K562 (cell line): ENCODE data around the gene TDRKH. TPM values are rescaled to one million over a fixed set of nuclear protein-coding genes. Genes with fewer than 3 reads are reported as not detected.
A peak's percentile ranks its signal among the peaks of the same experiment; 100 is the strongest.

Experiments used
- ATAC-seq: fragments of 200-7000 bp; cut with Tn5 transposase; 3 replicates; pipeline ENCODE4 v1.9.1; 2020; ENCODE audit warnings: moderate library complexity
- BruUV-seq: library from RNA; stranded (reverse); fragments of 400-500 nt; replicated peaks from 2 replicates; lab custom pipeline; 2021; lab: Mats Ljungman, UMichigan
- CTCF ChIA-PET: fragments of 300-600 bp; formaldehyde crosslinking; extraction: SDS; loops from one replicate; lab custom pipeline; 2021; ENCODE audit warnings: low intra/inter-chr PET ratio; lab: Yijun Ruan, JAX
- POLR2A ChIA-PET: fragments of 300-600, 350-650 bp; sonication (Branson Sonifier 250); formaldehyde crosslinking; extraction: SDS; loops from one replicate; lab custom pipeline; 2021; ENCODE audit warnings: antibody characterized with exemption, inconsistent platforms; lab: Yijun Ruan, JAX
- DNase-seq, 4 experiments: peaks; one replicate each; pipeline versions ENCODE4 v3.0.0 to v3.0.0-alpha.2; 2011 to 2018; ENCODE audit warnings: low spot score in 3 of 4, mixed read lengths in 3 of 4; ENCODE audit errors: extremely low read depth in 1 of 4
- FAIRE-seq: peaks from 2 replicates; lab custom pipeline; 2011; peaks lifted over from hg19 to GRCh38; lab: Jason Lieb, UNC
- H2AFZ ChIP-seq: 2 replicates; pipeline ENCODE4 v1.6.0; 2011; ENCODE audit warnings: low read depth, low read length, control low read depth, inconsistent platforms
- H3K27ac ChIP-seq: fragments of 200-600 bp; 3 replicates; pipeline ENCODE4 v1.8.0; 2011; ENCODE audit warnings: low read depth, mild to moderate bottlenecking, control low read depth, inconsistent platforms, low read length, moderate library complexity, mixed read lengths; ENCODE audit errors: extremely low read depth
- H3K27me3 ChIP-seq, 2 experiments: fragments of 300-600 bp in 1 of 2; 2 replicates in 1 of 2; 3 replicates in 1 of 2; pipeline versions ENCODE4 v1.6.0 to v1.8.0; 2011; ENCODE audit warnings: inconsistent platforms in 2 of 2, low read length in 2 of 2, mild to moderate bottlenecking in 1 of 2, mixed read lengths in 1 of 2, moderate library complexity in 1 of 2; ENCODE audit not compliant: control insufficient read depth in 2 of 2, insufficient read depth in 2 of 2
- H3K36me3 ChIP-seq: fragments of 300-600 bp; 3 replicates; pipeline ENCODE4 v1.8.0; 2011; ENCODE audit warnings: mild to moderate bottlenecking, low read length, inconsistent platforms; ENCODE audit not compliant: control insufficient read depth, insufficient read depth
- H3K4me1 ChIP-seq, 2 experiments: fragments of 200-600 bp in 1 of 2; replicated peaks in 1 of 2; 2 replicates in 1 of 2; 3 replicates in 1 of 2; pipeline versions ENCODE4 v1.5.1 to v1.8.0; 2011; ENCODE audit warnings: inconsistent platforms in 2 of 2, low read length in 2 of 2, mild to moderate bottlenecking in 1 of 2, mixed read lengths in 1 of 2, moderate library complexity in 1 of 2; ENCODE audit not compliant: control insufficient read depth in 2 of 2, insufficient read depth in 2 of 2
- H3K4me2 ChIP-seq: 2 replicates; pipeline ENCODE4 v1.6.1; 2011; ENCODE audit warnings: low read length, control low read depth, inconsistent platforms, mixed read lengths; ENCODE audit not compliant: insufficient read depth
- H3K4me3 ChIP-seq: fragments of 200-600 bp; sonication (generic), shearing (Covaris generic); 2 replicates; pipeline ENCODE4 v1.5.1; 2016; ENCODE audit warnings: control low read depth, inconsistent platforms
- H3K79me2 ChIP-seq: fragments of 200-600 bp; 3 replicates; pipeline ENCODE4 v1.8.0; 2011; ENCODE audit warnings: low read length, inconsistent platforms; ENCODE audit not compliant: control insufficient read depth, insufficient read depth
- H3K9ac ChIP-seq, 2 experiments: 2 replicates each; pipeline versions ENCODE4 v1.6.0 to v1.6.1; 2011; ENCODE audit warnings: low read depth in 2 of 2, low read length in 2 of 2, control low read depth in 1 of 2, inconsistent platforms in 1 of 2, mild to moderate bottlenecking in 1 of 2, mixed read lengths in 1 of 2; ENCODE audit not compliant: insufficient read depth in 1 of 2
- H3K9me1 ChIP-seq: one replicate; pipeline ENCODE4 v1.6.0; 2011; ENCODE audit warnings: inconsistent platforms, mild to moderate bottlenecking, low read length, moderate library complexity; ENCODE audit not compliant: control insufficient read depth, insufficient read depth
- H3K9me3 ChIP-seq: replicated peaks from 2 replicates; pipeline ENCODE4 v1.5.1; 2011; ENCODE audit warnings: low read depth, low read length, inconsistent platforms; ENCODE audit not compliant: control insufficient read depth, insufficient read depth
- H4K20me1 ChIP-seq: replicated peaks from 2 replicates; pipeline ENCODE4 v1.6.1; 2011; ENCODE audit warnings: low read length, inconsistent platforms, mixed read lengths; ENCODE audit not compliant: control insufficient read depth, insufficient read depth
- MCM7 ChIP-seq, 2 experiments: fragments of 450-650 bp; IDR thresholded peaks; 2 replicates each; pipeline ENCODE4 v1.6.1; 2016 to 2018
- NRF1 ChIP-seq, 2 experiments: fragments of 450-650 bp; IDR thresholded peaks in 1 of 2; conservative IDR thresholded peaks in 1 of 2; 2 replicates each; pipeline ENCODE4 v1.6.1; 2014; ENCODE audit warnings: mild to moderate bottlenecking in 2 of 2
- SMAD2 ChIP-seq: fragments of 150-350 bp; IDR thresholded peaks from 2 replicates; pipeline ENCODE4 v1.6.1; 2014; ENCODE audit warnings: low read depth, mild to moderate bottlenecking, low read length
- ZNF586 ChIP-seq: fragments of 450-650 bp; formaldehyde crosslinking; conservative IDR thresholded peaks from 2 replicates; pipeline ENCODE4 v1.4.0; 2020; ENCODE audit warnings: mild to moderate bottlenecking, moderate library complexity
- WGBS: fragments of 100-300 bp; shearing (Covaris generic); methylation state at CpG from one replicate; pipeline ENCODE4 v1.1.6; 2016; ENCODE audit warnings: low coverage, mixed read lengths; ENCODE audit not compliant: insufficient coverage; ENCODE audit errors: missing lambda C conversion rate; 5-methylcytosine and 5-hydroxymethylcytosine counted together
- in situ Hi-C: fragments of 300-500 bp; cut with MboI; formaldehyde crosslinking; loops from 4 replicates; pipeline ENCODE4 v1.15.0; 2018; ENCODE audit warnings: inconsistent platforms, mixed read lengths
- intact Hi-C: fragments of 100-400 bp; cut with micrococcal nuclease; formaldehyde crosslinking; loops from 2 replicates; pipeline ENCODE4 v1.14.2; 2022
- polyA plus RNA-seq, 8 experiments: library from polyadenylated mRNA; depleted of rRNA in 4 of 8; stranded (reverse) in 5 of 8; unstranded in 3 of 8; fragments of >200 nt; fragmentation: Nextera tagmentation in 2 of 8; fragmentation: Illumina TruSeq in 1 of 8; extraction: Ambion mirVana in 2 of 8; extraction: Trizol in 1 of 8; gene quantifications; 2 replicates each; pipeline versions ENCODE4 v1.2.1 to v1.2.3, GENCODE V29; 2011 to 2014; ENCODE audit warnings: inconsistent platforms in 1 of 8, missing spikeins in 1 of 8
- total RNA-seq, 7 experiments: library from RNA; depleted of rRNA in 6 of 7; stranded (reverse); fragments of >200 nt in 6 of 7; fragmentation: Illumina TruSeq in 2 of 7; extraction: Trizol in 2 of 7; gene quantifications; 2 replicates each; pipeline versions ENCODE4 v1.2.1 to v1.2.3, GENCODE V29; 2011 to 2021; ENCODE audit warnings: low replicate concordance in 1 of 7
- TF ChIP-seq, protein P1 (sequence below): fragments of 450-650 bp; IDR thresholded peaks from 2 replicates; pipeline ENCODE4 v1.6.1; 2018; ENCODE audit warnings: mild to moderate bottlenecking, low read depth; ENCODE audit not compliant: partially characterized antibody
- TF ChIP-seq, protein P2 (sequence below): fragments of 250-450 bp; sonication (Bioruptor Pico); IDR thresholded peaks from 2 replicates; pipeline ENCODE4 v1.4.0; 2020

Gene TDRKH
- total and polyA plus RNA-seq, 9 of the 15 experiments (the other 6 are each of a cell fraction or from before 2014, with no cell fraction given), result 4.3 to 21.3 (median 8.4) TPM

GRCh38 chr1:151816548-151817352 lies 26.4 kb upstream of the TDRKH start:
- no peak for DNase-seq
- Histone ChIP-seq H3K9me1 (no peaks in the 10 kb centered on the region), H3K79me2 (no peaks in the 10 kb centered on the region), H3K4me2 (no peak overlapping the region), H3K4me3 (no peak overlapping the region), H3K27me3 (peaks cover 64 to 80% of the 10 kb centered on the region in 2 experiments), H2AFZ (no peak overlapping the region), H3K36me3 (no peaks in the 10 kb centered on the region), H3K27ac (no peak overlapping the region), H3K9me3 (no peaks in the 10 kb centered on the region), H3K9ac (no peak overlapping the region), H3K4me1 (no peaks in the 10 kb centered on the region), H4K20me1 (0 out of 2 replicates have a peak, but pooled peaks cover 10% of the 10 kb centered on the region)
- intact Hi-C loops, result no loop called here
- CTCF ChIA-PET, result no interaction called here
- in situ Hi-C loops, result no loop called here
- POLR2A ChIA-PET, result no interaction called here
- WGBS, result 11% methylated on average over 26 of the region's 26 CpGs
- no peak for FAIRE-seq
- TF ChIP-seq NRF1 (conservative IDR thresholded peaks at IDR 0.05 in 1 of 2, IDR thresholded peaks at IDR 0.05 in 1 of 2), result peak in 1 of 2 experiments; percentile 34; a peak in 1 of 4 replicates
- TF ChIP-seq, protein P1, sequence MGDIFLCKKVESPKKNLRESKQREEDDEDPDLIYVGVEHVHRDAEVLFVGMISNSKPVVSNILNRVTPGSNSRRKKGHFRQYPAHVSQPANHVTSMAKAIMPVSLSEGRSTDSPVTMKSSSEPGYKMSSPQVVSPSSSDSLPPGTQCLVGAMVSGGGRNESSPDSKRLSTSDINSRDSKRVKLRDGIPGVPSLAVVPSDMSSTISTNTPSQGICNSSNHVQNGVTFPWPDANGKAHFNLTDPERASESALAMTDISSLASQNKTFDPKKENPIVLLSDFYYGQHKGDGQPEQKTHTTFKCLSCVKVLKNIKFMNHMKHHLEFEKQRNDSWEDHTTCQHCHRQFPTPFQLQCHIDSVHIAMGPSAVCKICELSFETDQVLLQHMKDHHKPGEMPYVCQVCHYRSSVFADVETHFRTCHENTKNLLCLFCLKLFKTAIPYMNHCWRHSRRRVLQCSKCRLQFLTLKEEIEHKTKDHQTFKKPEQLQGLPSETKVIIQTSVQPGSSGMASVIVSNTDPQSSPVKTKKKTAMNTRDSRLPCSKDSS, result no peak
- TF ChIP-seq, protein P2, sequence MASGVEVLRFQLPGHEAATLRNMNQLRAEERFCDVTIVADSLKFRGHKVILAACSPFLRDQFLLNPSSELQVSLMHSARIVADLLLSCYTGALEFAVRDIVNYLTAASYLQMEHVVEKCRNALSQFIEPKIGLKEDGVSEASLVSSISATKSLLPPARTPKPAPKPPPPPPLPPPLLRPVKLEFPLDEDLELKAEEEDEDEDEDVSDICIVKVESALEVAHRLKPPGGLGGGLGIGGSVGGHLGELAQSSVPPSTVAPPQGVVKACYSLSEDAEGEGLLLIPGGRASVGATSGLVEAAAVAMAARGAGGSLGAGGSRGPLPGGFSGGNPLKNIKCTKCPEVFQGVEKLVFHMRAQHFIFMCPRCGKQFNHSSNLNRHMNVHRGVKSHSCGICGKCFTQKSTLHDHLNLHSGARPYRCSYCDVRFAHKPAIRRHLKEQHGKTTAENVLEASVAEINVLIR (CRISPR knock-in tag), result no peak
- TF ChIP-seq MCM7 (IDR thresholded peaks at IDR 0.05), result no peak
- no peak for TF ChIP-seq ZNF586 (CRISPR knock-in tag)
- TF ChIP-seq SMAD2, result no peak
- no TSS peak for BruUV-seq
- no peak for ATAC-seq
